Measurements from ENCODE around the gene RPL31.

Gene RPL31

GRCh38 chr2:100975521-100975785 is 26.6 kb upstream of the RPL31 start:
- no peak for DNase-seq (ENCODE audit: low read depth)

- no peak for DNase-seq (ENCODE audit: low read depth)
Observed at GRCh38 chr2:100976061-100976460, 26.0 kb upstream of the RPL31 start.

GRCh38 chr2:100976645-100977391 is 25.3 kb upstream of the RPL31 start:
- DNase-seq (ENCODE audit: low read depth): no peak

GRCh38 chr2:100977511-100977910 is 24.6 kb upstream of the RPL31 start:
- DNase-seq (ENCODE audit: low read depth): no peak

GRCh38 chr2:100978582-100979191 is 23.4 kb upstream of the RPL31 start:
- no peak for DNase-seq (ENCODE audit: low read depth)

- DNase-seq (ENCODE audit: low read depth): no peak
Observed at GRCh38 chr2:100980046-100980445, 22.0 kb upstream of the RPL31 start.

GRCh38 chr2:100981011-100981410 is 21.1 kb upstream of the RPL31 start:
- DNase-seq (ENCODE audit: low read depth): no peak

- no peak for DNase-seq (ENCODE audit: low read depth)
Observed at GRCh38 chr2:100982431-100982861, 19.6 kb upstream of the RPL31 start.

- DNase-seq (ENCODE audit: low read depth): no peak
Observed at GRCh38 chr2:100983201-100983600, 18.9 kb upstream of the RPL31 start.

- no peak for DNase-seq (ENCODE audit: low read depth)
Observed at GRCh38 chr2:100983684-100984310, 18.3 kb upstream of the RPL31 start.

GRCh38 chr2:100984892-100985307 is 17.2 kb upstream of the RPL31 start:
- peak; percentile 43 for DNase-seq (ENCODE audit: low read depth)

- no peak for DNase-seq (ENCODE audit: low read depth)
Observed at GRCh38 chr2:100986157-100986556, 15.9 kb upstream of the RPL31 start.

GRCh38 chr2:100987536-100987935 is 14.6 kb upstream of the RPL31 start:
- no peak for DNase-seq (ENCODE audit: low read depth)

- DNase-seq (ENCODE audit: low read depth): no peak
Observed at GRCh38 chr2:100987974-100988373, 14.1 kb upstream of the RPL31 start.

GRCh38 chr2:100988630-100989417 is 13.3 kb upstream of the RPL31 start:
- no peak for DNase-seq (ENCODE audit: low read depth)

- no peak for DNase-seq (ENCODE audit: low read depth)
Observed at GRCh38 chr2:100989666-100990065, 12.4 kb upstream of the RPL31 start.

- DNase-seq (ENCODE audit: low read depth): no peak
Observed at GRCh38 chr2:100990166-100990565, 11.9 kb upstream of the RPL31 start.

GRCh38 chr2:100990650-100991403 is 11.3 kb upstream of the RPL31 start:
- no peak for DNase-seq (ENCODE audit: low read depth)

GRCh38 chr2:100991404-100991773 is 10.7 kb upstream of the RPL31 start:
- DNase-seq (ENCODE audit: low read depth): no peak

GRCh38 chr2:100992262-100992661 is 9.8 kb upstream of the RPL31 start:
- DNase-seq (ENCODE audit: low read depth): no peak

- no peak for DNase-seq (ENCODE audit: low read depth)
Observed at GRCh38 chr2:100993294-100993693, 8.8 kb upstream of the RPL31 start.

Data from stimulated activated CD8-positive, alpha-beta memory T cell treated with anti-CD3 and anti-CD28 coated beads, Interleukin-12 subunit alpha, Interleukin-12 subunit beta, amount 100 ng/mL, for 4 hours (primary cell).